NCI-H187 treated with DMSO at 0.1 percent for 48 hours (cell line): ENCODE measurements around the gene NAPEPLD.
"Not testable (repeated sequence)": the region's sequence is repeated elsewhere in the genome, so short reads cannot be mapped to it uniquely, and the experiment has no call there.

Experiments used
- DNase-seq: peaks from one replicate; lab custom pipeline; 2025; lab: John Stamatoyannopoulos, UW

NAPEPLD gene

GRCh38 chr7:103148994-103149807 lies at the start of gene NAPEPLD:
Gene NAPEPLD (minus strand): TSS chr7:103149099. CDS start chr7:103128776, 20,323 bp downstream.
- peak; percentile 38 for DNase-seq

DNA sequence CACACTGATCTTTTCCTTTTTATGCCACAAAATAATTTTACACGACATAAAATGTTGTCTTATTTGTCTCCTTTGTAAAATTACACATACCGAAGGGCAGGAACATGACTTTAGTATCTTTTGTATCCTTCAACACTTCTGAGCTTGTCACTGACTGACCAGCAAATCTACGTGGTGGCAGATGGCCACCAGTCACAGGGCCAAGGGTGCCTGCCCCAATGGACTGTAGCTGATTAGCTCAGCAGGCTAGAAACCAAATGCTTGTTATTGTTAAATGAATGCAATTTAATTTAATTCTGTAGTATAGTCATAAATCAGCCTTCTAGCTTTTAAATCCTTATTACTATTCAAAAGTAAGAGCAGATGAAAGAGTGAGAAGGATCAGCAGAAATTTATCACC lies 49.2 kb upstream of the NAPEPLD start:
- DNase-seq: not testable (repeated sequence)

- not testable (repeated sequence) for DNase-seq
Observed at GRCh38 chr7:103195364-103195763, 46.5 kb upstream of the NAPEPLD start.

- not testable (repeated sequence) for DNase-seq
Observed at GRCh38 chr7:103172415-103173146, 23.7 kb upstream of the NAPEPLD start.

DNA sequence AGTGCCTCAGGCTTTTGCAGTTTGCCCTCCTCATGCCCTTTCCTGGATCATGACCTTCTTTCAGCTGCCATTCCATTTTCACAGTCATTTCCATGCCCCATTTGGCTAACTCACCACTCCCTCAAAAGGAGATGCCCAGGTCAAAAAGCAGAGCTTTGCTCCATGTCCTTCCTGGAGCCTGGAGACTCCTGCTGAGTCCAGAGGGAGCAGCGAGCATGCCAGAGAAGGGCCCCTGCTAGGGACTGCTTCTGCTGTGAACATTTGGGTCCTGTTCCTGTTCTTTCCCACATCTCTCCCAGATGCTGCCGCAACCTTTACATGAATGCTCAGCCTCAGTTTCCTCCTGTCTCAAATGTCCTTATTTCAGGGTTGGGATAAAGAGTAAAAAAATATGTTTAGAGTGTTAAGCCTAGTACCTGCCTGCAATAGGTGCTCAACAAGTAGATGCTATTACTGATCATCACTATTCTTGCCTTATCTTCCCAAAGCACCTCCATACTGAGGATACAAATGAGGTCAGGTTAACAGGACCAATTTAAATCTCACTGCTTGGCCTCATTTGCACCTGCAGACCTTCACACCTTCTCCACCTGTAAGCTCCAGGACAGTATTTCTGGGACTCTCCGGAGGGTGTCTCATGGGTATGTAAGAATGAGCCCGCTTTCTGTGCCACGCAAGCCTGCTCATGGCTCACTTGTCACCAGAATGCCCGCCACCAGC lies 23.0 kb upstream of the NAPEPLD start:
- DNase-seq: not testable (repeated sequence)

DNA sequence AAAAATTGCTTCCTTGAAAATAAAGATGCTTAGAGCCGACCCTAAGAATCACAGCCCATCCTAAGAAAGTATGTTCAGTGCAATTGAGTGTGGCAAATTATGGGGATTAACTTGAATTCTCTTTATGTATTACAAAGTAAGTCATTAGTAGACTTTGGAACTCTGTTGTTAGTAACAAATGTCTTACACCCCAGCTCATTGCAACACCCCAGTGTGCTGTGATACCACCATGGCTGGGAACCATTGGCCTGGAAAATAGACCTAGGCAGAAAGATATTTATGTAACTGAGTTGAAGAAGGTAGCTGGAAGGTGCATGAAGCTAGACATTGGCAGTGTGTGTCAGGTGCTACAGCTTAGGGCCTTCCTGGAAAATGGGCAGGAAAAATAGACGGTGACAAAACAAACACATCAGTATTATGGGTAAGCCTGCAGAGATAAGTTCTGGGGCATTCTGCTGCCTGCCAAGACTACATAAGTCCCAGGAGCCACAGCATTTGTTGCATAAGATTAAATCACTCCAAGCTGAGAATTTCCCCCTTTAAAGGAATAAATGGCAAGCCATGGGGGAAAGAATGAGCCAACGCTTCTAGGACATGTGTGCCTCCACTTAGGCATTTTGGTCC lies 18.1 kb upstream of the NAPEPLD start:
- DNase-seq: not testable (repeated sequence)

DNA sequence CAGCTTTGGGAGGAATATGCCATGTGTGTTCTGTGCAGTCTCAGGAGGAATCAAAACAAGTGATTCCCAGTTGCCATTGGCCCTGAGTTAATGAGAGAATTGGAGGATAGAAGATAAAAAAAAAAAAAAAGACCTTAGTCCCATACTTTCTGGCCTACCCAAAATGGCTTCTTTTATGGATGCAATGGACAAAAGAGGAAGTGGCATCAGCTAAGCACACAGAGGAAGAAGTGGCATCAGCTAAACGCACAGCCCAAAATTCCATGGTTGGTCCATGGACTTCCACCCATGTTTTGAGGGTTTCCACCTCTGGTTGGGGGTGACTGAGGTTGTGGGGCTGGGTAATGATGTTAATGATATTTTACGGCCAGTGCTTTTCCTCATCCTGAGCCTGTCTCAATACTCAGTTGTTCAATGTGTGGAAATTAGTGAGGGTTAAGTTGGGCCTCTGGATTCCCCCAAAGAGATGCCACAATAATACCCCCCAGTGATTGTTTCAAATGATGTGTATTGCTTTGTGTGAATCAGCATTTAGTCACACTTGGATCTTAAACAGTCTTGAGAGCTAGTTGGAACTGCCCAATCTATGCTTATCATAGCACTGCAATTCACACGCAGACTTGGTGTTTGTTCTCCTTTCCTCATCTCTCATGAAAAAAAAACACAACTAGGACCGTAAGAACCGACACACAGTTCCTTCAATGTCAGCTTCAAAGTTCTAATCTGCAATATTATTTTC lies 14.4 kb upstream of the NAPEPLD start:
- DNase-seq: not testable (repeated sequence)

GRCh38 chr7:103162641-103163040 lies 13.7 kb upstream of the NAPEPLD start:
- DNase-seq: not testable (repeated sequence)

GRCh38 chr7:103161998-103162616 lies 13.2 kb upstream of the NAPEPLD start:
- not testable (repeated sequence) for DNase-seq

- not testable (repeated sequence) for DNase-seq
Observed at GRCh38 chr7:103159072-103159471, 10.2 kb upstream of the NAPEPLD start.

- DNase-seq: not testable (repeated sequence)
Observed at GRCh38 chr7:103155331-103156024, 6.6 kb upstream of the NAPEPLD start.

DNA sequence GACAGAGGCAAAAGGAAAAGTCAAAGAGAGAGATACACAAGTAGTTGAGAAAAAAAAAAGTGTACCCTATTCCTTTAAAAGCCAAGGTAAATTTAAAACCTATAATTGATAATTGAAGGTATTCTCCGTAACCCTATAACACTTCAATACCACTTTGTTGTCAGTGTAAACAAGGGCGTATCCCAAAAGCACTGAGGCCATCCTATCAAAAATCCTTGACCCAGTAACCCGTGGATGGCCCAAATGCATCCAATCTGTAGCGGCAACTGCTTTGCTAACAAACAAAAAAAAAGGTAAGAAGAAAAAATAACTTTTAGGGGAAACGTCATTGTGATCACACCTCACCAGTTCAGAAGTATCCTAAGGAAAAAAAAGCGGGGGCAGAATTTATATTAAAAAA lies 5.1 kb upstream of the NAPEPLD start:
- no peak for DNase-seq

- not testable (repeated sequence) for DNase-seq
Observed at GRCh38 chr7:103152744-103153617, 4.1 kb upstream of the NAPEPLD start.

- not testable (repeated sequence) for DNase-seq
Observed at GRCh38 chr7:103151993-103152676, 3.2 kb upstream of the NAPEPLD start.

GRCh38 chr7:103150192-103150591 lies 1.3 kb upstream of the NAPEPLD start:
- DNase-seq: no peak

DNA sequence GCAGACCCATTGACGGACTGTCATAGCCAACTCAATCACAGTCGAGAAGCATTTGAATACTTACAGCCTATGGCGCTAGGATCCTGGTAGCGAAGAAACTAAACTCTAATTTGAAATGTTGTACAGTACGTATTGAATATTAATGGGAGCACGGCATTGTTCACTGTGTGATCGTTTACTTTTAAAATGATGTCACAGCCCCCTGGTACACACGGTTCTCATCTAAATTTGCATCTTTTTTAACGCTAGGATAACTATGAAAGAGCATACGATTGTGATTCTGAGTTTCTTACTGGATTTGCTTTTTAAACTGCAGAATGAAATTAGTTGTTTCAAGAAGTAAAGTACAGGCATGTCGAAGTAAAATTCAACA lies 895 bp upstream of the NAPEPLD start:
- DNase-seq: no peak

- DNase-seq: no peak
Observed at GRCh38 chr7:103148131-103148993, 537 bp downstream of the NAPEPLD start.

- DNase-seq: not testable (repeated sequence)
Observed at GRCh38 chr7:103144754-103145153, 4.1 kb downstream of the NAPEPLD start.
